ENCODE data around the gene CTNS.

- TF ChIP-seq EZH2phosphoT487 (IDR thresholded peaks at IDR 0.05) (no peak), CTCF (IDR thresholded peaks at IDR 0.05) (no peak)
Measured at GRCh38 chr17:3598078-3598477, 38.5 kb upstream of the CTNS start.
